CD8-positive, alpha-beta memory T cell (primary cell): ENCODE results near the gene FAM118B. TPM values are rescaled to one million over a fixed set of nuclear protein-coding genes. Genes with fewer than 3 reads are reported as not detected.

Source experiments
- CTCF ChIA-PET: fragments of 350-600 bp; sonication (Branson Sonifier 250); formaldehyde crosslinking; loops from one replicate; lab custom pipeline; 2021; ENCODE audit warnings: antibody characterized with exemption; lab: Charles Lee
- POLR2A ChIA-PET: fragments of 350-600 bp; sonication (Branson Sonifier 250); formaldehyde crosslinking; loops from one replicate; lab custom pipeline; 2021; ENCODE audit warnings: antibody characterized with exemption; lab: Charles Lee
- DNase-seq, 5 donors: peaks; one replicate each; pipeline versions ENCODE4 v3.0.0 to v3.0.0-alpha.2; 2020 to 2022; ENCODE audit warnings: mixed read lengths in 1 of 5
- H3K27ac ChIP-seq: one replicate; pipeline ENCODE4 v1.7.0; 2013; ENCODE audit warnings: low read depth, mild to moderate bottlenecking, low read length, moderate library complexity
- H3K27me3 ChIP-seq: 2 replicates; pipeline ENCODE4 v1.7.0; 2013; ENCODE audit warnings: low read length, mild to moderate bottlenecking; ENCODE audit not compliant: insufficient read depth, poor library complexity, severe bottlenecking
- H3K36me3 ChIP-seq: 2 replicates; pipeline ENCODE4 v1.7.0; 2013; ENCODE audit warnings: mild to moderate bottlenecking, low read length, moderate library complexity; ENCODE audit not compliant: insufficient read depth
- H3K4me1 ChIP-seq: 2 replicates; pipeline ENCODE4 v1.7.0; 2013; ENCODE audit warnings: mild to moderate bottlenecking, low read length, moderate library complexity; ENCODE audit not compliant: insufficient read depth
- H3K4me3 ChIP-seq: 2 replicates; pipeline ENCODE4 v1.7.0; 2013; ENCODE audit warnings: mild to moderate bottlenecking, low read length
- H3K9me3 ChIP-seq: 2 replicates; pipeline ENCODE4 v1.7.0; 2013; ENCODE audit warnings: mild to moderate bottlenecking, low read length
- H3K27ac Mint-ChIP-seq, 8 donors: one replicate each; pipeline ENCODE4 v1.8.0; 2020 to 2021; ENCODE audit warnings: mixed read lengths in 8 of 8, mild to moderate bottlenecking in 6 of 8, inconsistent platforms in 3 of 8, moderate library complexity in 3 of 8
- H3K27me3 Mint-ChIP-seq, 2 donors: one replicate each; pipeline ENCODE4 v1.8.0; 2020 to 2021; ENCODE audit warnings: mixed read lengths in 2 of 2, mild to moderate bottlenecking in 1 of 2, moderate library complexity in 1 of 2
- H3K36me3 Mint-ChIP-seq, 3 donors: one replicate each; pipeline ENCODE4 v1.8.0; 2020 to 2021; ENCODE audit warnings: mixed read lengths in 3 of 3, inconsistent platforms in 1 of 3, mild to moderate bottlenecking in 1 of 3
- H3K4me1 Mint-ChIP-seq, 3 donors: one replicate each; pipeline ENCODE4 v1.8.0; 2020 to 2021; ENCODE audit warnings: mixed read lengths in 3 of 3, inconsistent platforms in 1 of 3, mild to moderate bottlenecking in 1 of 3
- H3K4me3 Mint-ChIP-seq, 7 donors: one replicate each; pipeline ENCODE4 v1.8.0; 2020 to 2021; ENCODE audit warnings: mixed read lengths in 7 of 7, mild to moderate bottlenecking in 6 of 7, moderate library complexity in 4 of 7, inconsistent platforms in 2 of 7
- H3K9me3 Mint-ChIP-seq, 5 donors: one replicate each; pipeline ENCODE4 v1.8.0; 2020 to 2022; ENCODE audit warnings: mixed read lengths in 5 of 5, mild to moderate bottlenecking in 3 of 5, moderate library complexity in 2 of 5, inconsistent platforms in 1 of 5
- polyA plus RNA-seq: library from polyadenylated mRNA; unstranded; fragments of 300-500 nt; fragmentation: Illumina TruSeq; gene quantifications from one replicate; pipeline ENCODE4 v1.2.3, GENCODE V29; 2021
- total RNA-seq, 2 experiments: library from RNA; stranded (reverse); gene quantifications; one replicate each; pipeline ENCODE4 v1.2.3, GENCODE V29; 2021

FAM118B gene
- total and polyA plus RNA-seq, 3 experiments from 2014 or later, result 14.2 to 19.0 (median 17.9) TPM

DNA sequence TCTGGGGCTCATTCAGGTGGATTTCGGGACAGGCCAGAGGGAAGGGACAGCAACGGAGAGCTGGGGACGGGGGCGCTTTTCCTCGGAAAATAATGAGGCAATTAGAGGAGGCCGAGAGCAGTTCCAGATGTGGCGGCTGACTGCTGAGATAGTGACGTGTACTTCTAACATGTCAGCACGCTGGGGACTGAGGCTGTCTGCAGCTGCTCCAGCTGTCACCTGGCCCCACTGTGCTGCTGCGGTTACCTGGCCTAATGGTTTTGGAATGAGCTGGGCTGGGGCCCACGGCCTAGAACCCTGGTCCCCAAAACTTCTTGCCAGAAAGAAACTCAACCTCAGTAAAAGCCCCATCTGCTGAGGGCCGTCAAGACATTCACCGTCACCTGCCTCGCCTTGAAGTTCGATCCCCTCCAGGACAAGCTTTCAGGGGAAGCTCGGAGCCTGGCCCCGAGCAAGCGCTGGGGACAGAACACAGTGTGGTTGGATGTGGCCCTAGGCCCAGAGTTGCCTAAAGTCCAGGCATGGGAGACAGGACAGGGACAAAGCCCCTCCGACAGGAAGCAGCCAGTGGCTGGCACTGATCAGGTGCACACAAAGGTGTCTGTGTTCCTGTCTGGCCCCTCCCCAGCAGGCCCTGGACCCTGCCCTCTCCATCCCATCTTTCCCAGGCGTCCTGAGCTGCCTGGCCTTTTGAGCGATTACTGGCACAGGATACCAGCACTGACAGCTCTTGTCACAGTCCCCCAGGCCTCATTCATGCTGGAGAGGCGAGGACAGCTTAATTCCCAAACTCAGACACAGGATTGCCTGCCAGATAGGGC, 22.3 kb upstream of the FAM118B start:
- H3K4me3 ChIP-seq, result no peak overlapping the region
- no peaks in the 10 kb centered on the region for H3K9me3 ChIP-seq
- H3K27ac ChIP-seq, result no peak overlapping the region
- H3K4me3 Mint-ChIP-seq, result no peak overlapping the region
- H3K27me3 ChIP-seq, result no peaks in the 10 kb centered on the region
- H3K36me3 ChIP-seq, result peaks cover 8% of the 10 kb centered on the region
- H3K4me1 ChIP-seq, result no peaks in the 10 kb centered on the region
- no peak overlapping the region for H3K27ac Mint-ChIP-seq
- ChIA-PET CTCF (interaction anchor here (0.8 kb wide), 1 partner anchor 267 kb away, joined by 3 read pairs; no protein-coding TSS in a partner anchor), POLR2A (no interaction called here)
- H3K27me3 Mint-ChIP-seq, result no peaks in the 10 kb centered on the region
- no peaks in the 10 kb centered on the region for H3K9me3 Mint-ChIP-seq
- H3K36me3 Mint-ChIP-seq, result peaks cover 0 to 57% (median 7%) of the 10 kb centered on the region in 3 donors
- no peak for DNase-seq
- H3K4me1 Mint-ChIP-seq, result no peaks in the 10 kb centered on the region

DNA sequence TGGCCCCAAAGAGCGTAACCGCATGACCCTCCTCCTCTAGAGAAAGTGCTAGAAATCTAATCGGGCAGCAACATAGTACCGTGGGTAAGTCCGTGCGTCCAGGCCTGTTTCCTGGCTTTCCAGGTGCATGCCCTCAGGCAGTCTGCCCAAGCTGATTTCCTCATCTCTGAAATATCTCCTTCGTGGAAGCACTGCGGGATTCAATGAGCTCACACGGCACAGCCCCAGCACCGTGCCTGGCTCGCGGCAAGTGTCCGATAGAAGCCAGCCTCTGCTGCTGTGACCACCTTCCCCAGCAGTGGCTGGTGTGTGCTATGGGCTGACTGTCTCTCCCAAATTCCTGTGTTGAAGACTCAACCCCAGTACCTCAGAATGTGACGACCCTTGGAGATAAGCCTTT, 20.8 kb upstream of the FAM118B start:
- Histone ChIP-seq H3K4me1 (no peaks in the 10 kb centered on the region), H3K27ac (no peak overlapping the region), H3K27me3 (no peaks in the 10 kb centered on the region), H3K9me3 (no peaks in the 10 kb centered on the region), H3K4me3 (no peak overlapping the region), H3K36me3 (peaks cover 12% of the 10 kb centered on the region)
- Mint-ChIP-seq H3K4me1 (no peaks in the 10 kb centered on the region), H3K4me3 (no peak overlapping the region), H3K36me3 (peaks cover 3 to 69% (median 13%) of the 10 kb centered on the region in 3 donors), H3K27ac (no peak overlapping the region), H3K9me3 (no peaks in the 10 kb centered on the region), H3K27me3 (no peaks in the 10 kb centered on the region)
- DNase-seq, result no peak
- ChIA-PET POLR2A (no interaction called here), CTCF (no interaction called here)

DNA sequence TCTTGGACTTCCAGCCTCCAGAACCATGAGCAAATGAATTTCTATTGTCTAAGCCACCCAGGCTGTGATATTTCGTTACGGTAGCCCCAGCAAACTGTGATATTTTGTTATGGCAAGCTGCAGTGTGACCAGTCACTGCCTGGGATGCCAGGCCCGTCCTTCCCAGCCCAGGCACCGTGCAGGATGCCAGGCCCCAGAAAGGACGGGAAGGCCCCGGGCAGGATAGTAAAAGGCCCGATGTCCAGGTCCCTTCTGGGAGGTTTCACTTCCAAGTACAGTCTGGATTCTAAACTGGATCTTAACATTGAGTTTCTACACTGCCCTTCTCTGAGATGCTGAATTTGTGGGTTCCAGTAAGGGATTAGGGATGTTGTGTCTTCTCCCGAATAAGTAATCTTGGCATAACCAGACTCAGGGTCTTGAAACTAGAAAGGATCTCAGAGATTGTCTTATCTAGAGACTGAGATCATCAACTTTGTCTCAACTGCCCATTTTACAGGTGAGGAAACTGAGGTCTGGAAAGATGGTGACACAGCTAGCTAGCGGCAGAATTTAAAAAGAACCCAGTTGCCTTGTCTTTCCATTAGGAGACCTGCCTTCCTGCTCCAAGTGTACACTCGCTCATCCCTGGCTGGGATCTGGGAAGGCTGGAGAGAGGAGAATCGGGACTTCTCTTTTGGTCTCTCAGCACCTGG, 20.1 kb upstream of the FAM118B start:
- Mint-ChIP-seq H3K27me3 (no peaks in the 10 kb centered on the region), H3K4me1 (no peaks in the 10 kb centered on the region), H3K27ac (peak overlapping the region in 1 of 8 donors; percentile 36), H3K4me3 (no peak overlapping the region), H3K9me3 (peaks cover 0 to 3% (median 0%) of the 10 kb centered on the region in 5 donors), H3K36me3 (peaks cover 9 to 72% (median 19%) of the 10 kb centered on the region in 3 donors)
- Histone ChIP-seq H3K9me3 (no peaks in the 10 kb centered on the region), H3K4me1 (no peaks in the 10 kb centered on the region), H3K27me3 (no peaks in the 10 kb centered on the region), H3K36me3 (peaks cover 12% of the 10 kb centered on the region), H3K4me3 (no peak overlapping the region), H3K27ac (no peak overlapping the region)
- ChIA-PET POLR2A (no interaction called here), CTCF (no interaction called here)
- no peak for DNase-seq

DNA sequence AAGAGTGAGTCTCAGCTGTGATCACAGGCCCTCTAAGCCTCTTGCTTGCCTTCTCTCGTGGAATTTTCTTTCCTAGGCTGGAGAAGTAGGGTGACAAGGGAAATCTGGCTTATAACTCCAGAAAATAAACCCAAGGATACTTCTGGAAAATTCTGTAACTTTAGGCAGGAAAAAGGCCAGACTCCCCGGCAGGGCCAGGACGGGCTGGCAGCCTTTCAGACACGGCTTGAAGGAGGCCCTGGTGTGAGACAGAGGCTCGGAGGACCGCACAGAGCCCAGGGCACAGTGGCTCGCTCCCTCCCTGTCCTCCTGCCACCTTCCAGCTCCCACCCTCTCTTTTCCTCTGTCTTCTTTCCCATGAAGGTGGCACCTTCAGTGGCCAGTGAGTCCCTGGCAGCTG, 19.2 kb upstream of the FAM118B start:
- POLR2A ChIA-PET, result no interaction called here
- no peak for DNase-seq
- Histone ChIP-seq H3K27ac (no peak overlapping the region), H3K36me3 (peaks cover 12% of the 10 kb centered on the region), H3K9me3 (no peaks in the 10 kb centered on the region), H3K4me1 (no peaks in the 10 kb centered on the region), H3K4me3 (no peak overlapping the region), H3K27me3 (no peaks in the 10 kb centered on the region)
- Mint-ChIP-seq H3K4me1 (no peaks in the 10 kb centered on the region), H3K27me3 (no peaks in the 10 kb centered on the region), H3K27ac (no peak overlapping the region), H3K9me3 (peaks cover 0 to 3% (median 0%) of the 10 kb centered on the region in 5 donors), H3K4me3 (no peak overlapping the region), H3K36me3 (peaks cover 17 to 74% (median 25%) of the 10 kb centered on the region in 3 donors)
- CTCF ChIA-PET, result no interaction called here

DNA sequence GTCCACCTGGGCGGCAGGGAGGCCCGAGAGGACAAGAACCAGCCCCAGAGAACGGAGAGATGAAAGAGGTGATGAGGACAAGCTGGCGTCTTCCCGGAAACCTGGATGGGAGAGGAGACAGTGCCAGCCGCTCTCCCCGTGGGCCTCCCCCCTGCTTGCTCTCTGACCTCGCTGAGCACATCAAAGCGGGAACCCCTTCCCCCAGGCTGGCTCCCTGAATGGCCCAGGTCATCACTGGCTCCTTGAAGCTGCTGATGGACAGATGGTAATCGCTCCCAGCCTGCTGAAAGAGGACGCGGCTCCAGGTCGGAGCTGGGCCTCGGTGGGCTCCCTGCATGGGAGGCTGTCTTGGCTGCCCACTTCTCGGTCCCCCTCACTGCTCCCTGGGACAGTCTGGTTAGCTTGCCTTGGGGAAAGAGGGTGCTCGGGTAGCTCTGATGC, 18.5 kb upstream of the FAM118B start:
- no peak for DNase-seq
- Mint-ChIP-seq H3K36me3 (peaks cover 24 to 81% (median 32%) of the 10 kb centered on the region in 3 donors), H3K9me3 (peaks cover 0 to 6% (median under 1%) of the 10 kb centered on the region in 5 donors), H3K4me1 (peaks cover 0 to 3% (median 0%) of the 10 kb centered on the region in 3 donors), H3K27me3 (no peaks in the 10 kb centered on the region), H3K4me3 (no peak overlapping the region), H3K27ac (no peak overlapping the region)
- POLR2A ChIA-PET, result no interaction called here
- CTCF ChIA-PET, result interaction anchor here (0.8 to 2.5 kb wide), 8 partner anchors 12 to 305 kb away, joined by 3 to 9 read pairs (median 4); partner anchors contain the start of genes FAM118B, HYLS1 and RPUSD4
- H3K4me1 ChIP-seq, result no peaks in the 10 kb centered on the region
- H3K4me3 ChIP-seq, result no peak overlapping the region
- no peaks in the 10 kb centered on the region for H3K27me3 ChIP-seq
- H3K9me3 ChIP-seq, result no peaks in the 10 kb centered on the region
- no peak overlapping the region for H3K27ac ChIP-seq
- peaks cover 16% of the 10 kb centered on the region for H3K36me3 ChIP-seq

DNA sequence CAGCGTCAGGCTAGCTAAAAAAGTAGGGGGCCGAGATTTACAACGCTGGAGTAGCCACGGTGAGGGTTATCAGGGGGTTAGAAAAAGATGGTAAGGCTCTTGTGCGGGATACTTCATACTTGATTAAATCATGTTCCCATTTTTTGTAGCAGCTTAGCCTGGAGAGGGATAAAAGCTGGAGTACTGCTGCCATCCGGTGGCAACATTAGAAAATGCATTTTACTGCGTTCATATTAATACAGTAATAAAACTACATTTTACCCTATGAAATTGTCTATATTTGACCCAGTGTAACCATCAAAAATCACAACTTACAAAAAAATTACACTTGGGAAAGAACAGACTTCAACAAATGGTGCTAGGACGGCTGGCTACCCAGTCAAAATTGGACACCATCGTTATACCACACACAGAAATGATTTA, 17.4 kb upstream of the FAM118B start:
- peaks cover 20% of the 10 kb centered on the region for H3K36me3 ChIP-seq

DNA sequence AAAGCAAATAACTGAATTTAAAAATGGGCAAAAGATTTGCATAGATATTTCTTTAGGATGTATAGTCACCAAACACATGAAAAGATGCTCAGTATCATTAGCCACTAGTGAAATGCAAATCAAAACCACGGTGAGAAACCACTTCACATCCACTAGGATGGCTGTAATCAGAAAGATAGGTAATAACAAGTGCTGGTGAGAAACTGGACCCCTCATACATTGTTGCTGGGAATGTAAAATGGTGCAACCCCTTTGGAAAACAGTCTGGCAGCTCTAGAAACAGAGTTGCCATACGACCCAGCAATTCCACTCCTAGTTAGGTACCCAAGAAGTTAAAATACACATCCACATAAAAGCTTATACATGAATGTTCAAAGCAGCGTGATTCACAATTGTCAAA, 16.5 kb upstream of the FAM118B start:
- Mint-ChIP-seq H3K9me3 (peaks cover 0 to 6% (median 2%) of the 10 kb centered on the region in 5 donors), H3K27ac (peak overlapping the region in 1 of 8 donors; percentile 27), H3K27me3 (no peaks in the 10 kb centered on the region), H3K4me3 (no peak overlapping the region), H3K36me3 (peaks cover 34 to 89% (median 39%) of the 10 kb centered on the region in 3 donors), H3K4me1 (peaks cover 0 to 5% (median 0%) of the 10 kb centered on the region in 3 donors)
- Histone ChIP-seq H3K36me3 (peaks cover 20% of the 10 kb centered on the region), H3K9me3 (no peaks in the 10 kb centered on the region), H3K27me3 (no peaks in the 10 kb centered on the region), H3K4me3 (no peak overlapping the region), H3K27ac (no peak overlapping the region), H3K4me1 (no peaks in the 10 kb centered on the region)
- DNase-seq, result no peak
- ChIA-PET CTCF (interaction anchor here (2.5 kb wide), 1 partner anchor 253 kb away, joined by 7 read pairs; no protein-coding TSS in a partner anchor), POLR2A (no interaction called here)

More for the DNA sequence above, 17.4 kb upstream of the FAM118B start:
- Mint-ChIP-seq H3K4me1 (peaks cover 0 to 5% (median 0%) of the 10 kb centered on the region in 3 donors), H3K36me3 (peaks cover 28 to 83% (median 35%) of the 10 kb centered on the region in 3 donors), H3K9me3 (peaks cover 0 to 6% (median 2%) of the 10 kb centered on the region in 5 donors), H3K27me3 (no peaks in the 10 kb centered on the region), H3K27ac (no peak overlapping the region), H3K4me3 (no peak overlapping the region)
- Histone ChIP-seq H3K27me3 (no peaks in the 10 kb centered on the region), H3K27ac (no peak overlapping the region), H3K4me1 (no peaks in the 10 kb centered on the region), H3K4me3 (no peak overlapping the region), H3K9me3 (no peaks in the 10 kb centered on the region)
- CTCF ChIA-PET, result interaction anchor here (0.6 to 2.5 kb wide), 9 partner anchors 11 to 306 kb away, joined by 3 to 9 read pairs (median 4); partner anchors contain the start of genes FAM118B, HYLS1 and RPUSD4
- DNase-seq, result peak in 2 of 5 donors; percentile 5 to 24
- POLR2A ChIA-PET, result no interaction called here
